Heart right ventricle (tissue), 16 donors: ENCODE data around the gene NEMP2. TPM values are rescaled to one million over a fixed set of nuclear protein-coding genes. Genes with fewer than 3 reads are reported as not detected.

ENCODE experiments used
- ATAC-seq, 8 donors: fragments of 200-7000 bp; cut with Tn5 transposase; one replicate each; pipeline ENCODE4 v1.9.1; 2020; ENCODE audit warnings: mild to moderate bottlenecking in 8 of 8, moderate library complexity in 8 of 8, moderate number of reproducible peaks in 1 of 8
- DNase-seq, 2 donors: peaks; one replicate each; pipeline ENCODE4 v3.0.0-alpha.2; 2020
- H3K27ac ChIP-seq, 10 donors: fragments of 200-600 bp; sonication (generic) in 2 of 10; one replicate each; pipeline versions ENCODE4 v1.5.0 to v1.8.0; 2020 to 2022; ENCODE audit warnings: mild to moderate bottlenecking in 3 of 10
- H3K27me3 ChIP-seq, 7 donors: fragments of 200-600 bp; one replicate each; pipeline ENCODE4 v1.8.0; 2021 to 2022; ENCODE audit warnings: mild to moderate bottlenecking in 2 of 7
- H3K36me3 ChIP-seq, 9 donors: fragments of 200-600 bp; sonication (generic) in 1 of 9; one replicate each; pipeline versions ENCODE4 v1.5.0 to v1.8.0; 2020 to 2022; ENCODE audit warnings: mild to moderate bottlenecking in 2 of 9
- H3K4me1 ChIP-seq, 9 donors: fragments of 200-600 bp; sonication (generic) in 1 of 9; one replicate each; pipeline versions ENCODE4 v1.5.0 to v1.8.0; 2020 to 2022; ENCODE audit warnings: mild to moderate bottlenecking in 4 of 9
- H3K4me3 ChIP-seq, 10 donors: fragments of 200-600 bp; sonication (generic) in 2 of 10; one replicate each; pipeline versions ENCODE4 v1.5.0 to v1.8.0; 2020 to 2022; ENCODE audit warnings: mild to moderate bottlenecking in 7 of 10, moderate library complexity in 2 of 10
- H3K9me3 ChIP-seq, 11 donors: fragments of 200-600 bp in 10 of 11; sonication (generic) in 2 of 11; one replicate each; pipeline versions ENCODE4 v1.5.0 to v1.8.0; 2013 to 2022; ENCODE audit warnings: mild to moderate bottlenecking in 2 of 11, control low read depth in 1 of 11, moderate library complexity in 1 of 11
- WGBS, 2 donors: extraction: QIAGEN DNeasy Blood & Tissue Kit; methylation state at CpG; one replicate each; pipeline ENCODE4 v1.1.7; 2013; ENCODE audit warnings: inconsistent platforms in 1 of 2; 5-methylcytosine and 5-hydroxymethylcytosine counted together
- intact Hi-C, 10 donors: fragments of 100-400 bp; cut with DNase I; formaldehyde crosslinking; loops; one replicate each; pipeline versions ENCODE4 v1.11.1 to v1.14.2; 2022
- polyA plus RNA-seq, 2 donors: library from polyadenylated mRNA; stranded (reverse); fragments of 200-250 nt; gene quantifications; one replicate each; pipeline ENCODE4 v1.2.3, GENCODE V29; 2013
- total RNA-seq, 10 donors: library from RNA; stranded (reverse); fragmentation: NEBNext Ultra II Directional in 3 of 10; extraction: Animal tissue kit (Norgen Biotek cat#: 25700) in 3 of 10; gene quantifications; one replicate each; pipeline versions ENCODE4 v1.2.1 to v1.2.4, GENCODE V29; 2021 to 2023
- TF ChIP-seq, protein P1 (sequence below), 9 donors: fragments of 200-600 bp; sonication (generic) in 2 of 9; IDR thresholded peaks; one replicate each; pipeline versions ENCODE4 v1.5.0 to v1.8.0; 2021 to 2022; ENCODE audit warnings: antibody characterized with exemption in 9 of 9, mild to moderate bottlenecking in 5 of 9, moderate library complexity in 1 of 9
- donor health status: Arrhythmogenic right ventricular cardiomyopathy.
- donor health status: ischemic (EF 13 %, LVEDD 7.1; RV severe dilation, severe dysfunction).
- donor health status: healthy with polysubstance abuse.
- donor health status: DM: no; HTN: yes; CAD: no.
- donor health status: DM: no; HTN: no; CAD: no.
- donor health status: ischemic (EF 25% LVEDD 6.9; RV normal size, moderate dysfunction).
- donor health status: ischemic (EF 25% LVEDD 5.7; RV mildly dilated, moderate dysfunction).
- donor health status: healthy.
- donor health status: DM: yes; HTN: yes; CAD: no.
- donor health status: Ischemic cardiomyopathy.
- donor health status: ischemic (EF 35%, LVEDD 5.7; RV mildly dilated, moderate dysfunction).
- donor health status: nonischemic (EF 11% LVEDD 7.7; RV severe dilation, severe dysfunction).
- donor health status: DM: yes; HTN: yes; CAD: no.
- donor health status: PGD.
- donor health status: ischemic (EF 29% LVEDD 5.4; RV normal size, mild dysfunction).
- donor health status: nonischemic (EF 23%, LVEDD 6.1; RV moderate dilation, normal function).

Gene NEMP2
- total and polyA plus RNA-seq, 12 donors, result 0.51 to 4.7 (median 2.6) TPM

DNA sequence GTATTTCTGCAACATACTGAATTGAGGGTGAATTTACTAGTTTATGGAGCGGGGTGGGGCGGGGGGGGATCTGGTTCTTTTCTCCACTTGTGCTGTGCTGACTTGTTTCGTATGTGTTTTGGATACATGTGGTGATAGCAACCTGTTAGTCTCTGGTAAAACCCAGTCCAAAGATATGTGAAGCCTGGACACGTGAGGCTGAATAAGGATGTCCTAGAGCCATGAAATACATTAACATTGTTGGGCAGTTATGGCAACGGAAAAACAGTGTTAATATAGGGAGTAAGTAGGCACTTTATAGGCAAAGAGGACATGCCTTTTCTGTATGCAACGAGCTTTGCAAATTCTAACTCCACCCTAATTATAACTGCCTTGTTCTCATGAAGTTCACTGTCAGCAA lies 42.1 kb upstream of the NEMP2 start:
- DNase-seq (no peak), ATAC-seq (peak in 4 of 8 donors; percentile 20 to 76 (median 40))
- Histone ChIP-seq H3K4me1 (peaks cover 6 to 46% (median 23%) of the 10 kb centered on the region in 9 donors), H3K4me3 (no peak overlapping the region), H3K36me3 (no peaks in the 10 kb centered on the region), H3K27ac (peak overlapping the region in 3 of 10 donors; percentile 2 to 76 (median 64)), H3K27me3 (no peaks in the 10 kb centered on the region), H3K9me3 (no peaks in the 10 kb centered on the region)
- WGBS, 2 donors, result 50 to 67% methylated on average over 6 of the region's 6 CpGs
- intact Hi-C loops, result loop anchor here in 2 of 10 donors (5.0 kb wide), 1 partner anchor 39 kb away; no protein-coding TSS in a partner anchor
- TF ChIP-seq, protein P1, sequence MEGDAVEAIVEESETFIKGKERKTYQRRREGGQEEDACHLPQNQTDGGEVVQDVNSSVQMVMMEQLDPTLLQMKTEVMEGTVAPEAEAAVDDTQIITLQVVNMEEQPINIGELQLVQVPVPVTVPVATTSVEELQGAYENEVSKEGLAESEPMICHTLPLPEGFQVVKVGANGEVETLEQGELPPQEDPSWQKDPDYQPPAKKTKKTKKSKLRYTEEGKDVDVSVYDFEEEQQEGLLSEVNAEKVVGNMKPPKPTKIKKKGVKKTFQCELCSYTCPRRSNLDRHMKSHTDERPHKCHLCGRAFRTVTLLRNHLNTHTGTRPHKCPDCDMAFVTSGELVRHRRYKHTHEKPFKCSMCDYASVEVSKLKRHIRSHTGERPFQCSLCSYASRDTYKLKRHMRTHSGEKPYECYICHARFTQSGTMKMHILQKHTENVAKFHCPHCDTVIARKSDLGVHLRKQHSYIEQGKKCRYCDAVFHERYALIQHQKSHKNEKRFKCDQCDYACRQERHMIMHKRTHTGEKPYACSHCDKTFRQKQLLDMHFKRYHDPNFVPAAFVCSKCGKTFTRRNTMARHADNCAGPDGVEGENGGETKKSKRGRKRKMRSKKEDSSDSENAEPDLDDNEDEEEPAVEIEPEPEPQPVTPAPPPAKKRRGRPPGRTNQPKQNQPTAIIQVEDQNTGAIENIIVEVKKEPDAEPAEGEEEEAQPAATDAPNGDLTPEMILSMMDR (IDR thresholded peaks at IDR 0.05), result no peak

DNA sequence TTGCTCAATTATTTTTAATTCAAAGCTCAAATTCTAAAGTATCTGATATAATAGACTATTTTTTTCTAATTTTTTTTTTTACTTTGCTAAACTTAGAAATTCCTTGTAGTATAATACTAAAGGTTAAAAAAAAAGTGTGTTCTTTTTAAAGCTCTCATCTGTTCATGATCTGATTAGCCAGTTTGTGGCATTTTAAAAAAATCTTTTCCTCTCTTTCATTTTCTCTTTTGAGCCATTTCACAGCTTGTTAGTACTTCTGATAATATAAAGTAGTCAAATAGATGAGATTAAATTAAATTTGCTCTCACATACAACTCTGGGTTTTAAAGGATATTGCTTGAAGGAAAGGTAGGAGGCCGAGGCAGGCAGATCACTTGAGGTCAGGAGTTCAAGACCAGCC lies 40.7 kb upstream of the NEMP2 start:
- Histone ChIP-seq H3K36me3 (no peaks in the 10 kb centered on the region), H3K4me3 (no peak overlapping the region), H3K27ac (peak overlapping the region in 1 of 10 donors; percentile 15), H3K4me1 (peaks cover 6 to 45% (median 18%) of the 10 kb centered on the region in 9 donors), H3K9me3 (no peaks in the 10 kb centered on the region), H3K27me3 (no peaks in the 10 kb centered on the region)
- intact Hi-C loops, result loop anchor here in 2 of 10 donors (5.0 kb wide), 1 partner anchor 38 kb away; no protein-coding TSS in a partner anchor
- DNase-seq (no peak), ATAC-seq (no peak)
- TF ChIP-seq, protein P1 (IDR thresholded peaks at IDR 0.05), result no peak
- WGBS, 2 donors, result 90 to 95% methylated on average over 1 of the region's 1 CpG

DNA sequence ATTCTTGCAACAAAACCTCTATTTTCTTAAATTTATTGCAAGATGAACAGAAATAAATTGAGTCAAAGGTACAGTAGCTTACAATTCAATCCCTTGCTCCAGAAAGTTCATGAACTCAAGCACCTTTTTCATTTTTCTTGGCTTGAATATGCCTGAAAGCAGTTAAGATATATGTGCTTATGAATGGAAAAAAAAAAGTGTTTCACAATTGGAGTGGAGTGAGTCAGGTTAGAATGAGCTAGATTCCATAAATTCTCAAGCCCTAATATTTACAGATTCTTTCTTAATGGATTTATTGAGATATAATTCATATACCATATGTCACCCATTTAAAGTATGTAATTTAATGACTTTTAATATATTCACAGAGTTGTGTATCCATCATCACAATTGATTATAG lies 39.6 kb upstream of the NEMP2 start:
- no peaks in the 10 kb centered on the region for H3K9me3 ChIP-seq
- ATAC-seq (no peak), DNase-seq (no peak)
- no peaks in the 10 kb centered on the region for H3K27me3 ChIP-seq
- H3K36me3 ChIP-seq, result no peaks in the 10 kb centered on the region
- H3K4me3 ChIP-seq, result no peak overlapping the region
- no peak overlapping the region for H3K27ac ChIP-seq
- TF ChIP-seq, protein P1 (IDR thresholded peaks at IDR 0.05), result no peak
- intact Hi-C loops, result loop anchor here in 1 of 10 donors (5.0 kb wide), 1 partner anchor 37 kb away; no protein-coding TSS in a partner anchor
- H3K4me1 ChIP-seq, result peaks cover 4 to 35% (median 17%) of the 10 kb centered on the region in 9 donors

DNA sequence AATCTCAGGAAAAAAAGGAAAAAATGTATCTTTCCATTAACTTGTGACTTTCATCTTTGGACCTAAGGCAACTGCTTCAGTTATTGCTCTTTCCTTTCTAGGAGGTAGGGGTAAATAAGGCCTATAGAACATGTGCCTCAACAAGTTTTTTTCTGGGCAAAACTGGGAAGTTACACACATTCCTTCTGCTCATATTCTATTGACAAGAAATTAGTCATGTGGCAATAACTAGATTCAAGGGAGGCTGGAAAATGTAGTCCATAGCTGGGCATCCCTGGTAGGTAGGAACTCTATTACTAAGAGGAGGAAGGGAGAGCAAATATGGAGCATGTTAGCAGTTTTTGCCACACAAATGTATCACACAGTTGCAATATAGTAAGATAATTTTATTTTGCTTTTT lies 37.7 kb upstream of the NEMP2 start:
- no peaks in the 10 kb centered on the region for H3K27me3 ChIP-seq
- H3K27ac ChIP-seq, result peak overlapping the region in 1 of 10 donors; percentile 4
- H3K4me3 ChIP-seq, result no peak overlapping the region
- TF ChIP-seq, protein P1 (IDR thresholded peaks at IDR 0.05), result no peak
- H3K36me3 ChIP-seq, result no peaks in the 10 kb centered on the region
- intact Hi-C loops, result loop anchor here in 1 of 10 donors (5.0 kb wide), 1 partner anchor 35 kb away; no protein-coding TSS in a partner anchor
- ATAC-seq, result no peak
- DNase-seq, result no peak
- peaks cover 0 to 18% (median 0%) of the 10 kb centered on the region in 9 donors for H3K4me1 ChIP-seq
- H3K9me3 ChIP-seq, result peaks cover 0 to 11% (median 7%) of the 10 kb centered on the region in 11 donors
